Measurements from ENCODE around the gene RCCD1.
A peak's percentile ranks its signal among the peaks of the same experiment; 100 is the strongest.

Gene RCCD1

GRCh38 chr15:90930861-90931574, 23.7 kb upstream of the RCCD1 start:
- H3K27me3 Mint-ChIP-seq = no peaks in the 10 kb centered on the region
- ATAC-seq (replicated peaks) (no peak), DNase-seq (no peak)
- H3K4me1 Mint-ChIP-seq = peaks cover 29 to 54% of the 10 kb centered on the region in 2 donors
- H3K36me3 Mint-ChIP-seq = peaks cover under 1 to 2% of the 10 kb centered on the region in 2 donors
- H3K4me3 Mint-ChIP-seq = peak overlapping the region; percentile 96 to 98
- H3K9me3 Mint-ChIP-seq = no peaks in the 10 kb centered on the region
- peak overlapping the region; percentile 98 for H3K27ac Mint-ChIP-seq

DNA sequence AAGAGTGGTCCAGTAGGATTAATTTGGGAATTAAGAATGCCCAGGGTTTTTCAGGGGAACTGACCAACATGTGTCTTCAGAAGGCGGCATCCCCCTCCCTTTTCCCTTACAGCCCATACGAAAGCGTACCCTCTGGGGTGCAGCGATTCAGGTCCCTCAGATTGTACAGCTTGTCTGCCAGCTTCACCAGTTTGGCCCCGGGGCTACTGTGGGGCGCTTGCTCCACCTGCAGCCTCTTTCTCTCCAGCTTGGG, 23.2 kb upstream of the RCCD1 start:
- no peak for ATAC-seq (replicated peaks)

GRCh38 chr15:90931828-90932659, 22.6 kb upstream of the RCCD1 start, which contains the start of gene HDDC3:
TSS of gene HDDC3 (minus strand) at chr15:90932549. CDS start at chr15:90932540, 9 bp downstream.
- Mint-ChIP-seq H3K27me3 (no peaks in the 10 kb centered on the region), H3K27ac (peak within 1 kb of the TSS; percentile 98), H3K4me1 (peaks cover 35 to 65% of the 10 kb centered on the region in 2 donors), H3K4me3 (peak within 1 kb of the TSS; percentile 96 to 98), H3K36me3 (peaks cover 6 to 7% of the 10 kb centered on the region in 2 donors), H3K9me3 (no peaks in the 10 kb centered on the region)
- ATAC-seq (replicated peaks) (peak; percentile 65), DNase-seq (peak; percentile 85)

More for the DNA sequence above, 23.2 kb upstream of the RCCD1 start:
- Mint-ChIP-seq H3K9me3 (no peaks in the 10 kb centered on the region), H3K27ac (peak overlapping the region; percentile 98), H3K27me3 (no peaks in the 10 kb centered on the region), H3K4me3 (peak overlapping the region; percentile 96 to 98), H3K36me3 (peaks cover 6% of the 10 kb centered on the region in 2 donors), H3K4me1 (peaks cover 33 to 59% of the 10 kb centered on the region in 2 donors)
- DNase-seq = no peak

GRCh38 chr15:90932660-90932991, 22.1 kb upstream of the RCCD1 start:
- no peaks in the 10 kb centered on the region for H3K9me3 Mint-ChIP-seq
- peaks cover 6 to 7% of the 10 kb centered on the region in 2 donors for H3K36me3 Mint-ChIP-seq
- H3K27ac Mint-ChIP-seq = peak overlapping the region; percentile 98

DNA sequence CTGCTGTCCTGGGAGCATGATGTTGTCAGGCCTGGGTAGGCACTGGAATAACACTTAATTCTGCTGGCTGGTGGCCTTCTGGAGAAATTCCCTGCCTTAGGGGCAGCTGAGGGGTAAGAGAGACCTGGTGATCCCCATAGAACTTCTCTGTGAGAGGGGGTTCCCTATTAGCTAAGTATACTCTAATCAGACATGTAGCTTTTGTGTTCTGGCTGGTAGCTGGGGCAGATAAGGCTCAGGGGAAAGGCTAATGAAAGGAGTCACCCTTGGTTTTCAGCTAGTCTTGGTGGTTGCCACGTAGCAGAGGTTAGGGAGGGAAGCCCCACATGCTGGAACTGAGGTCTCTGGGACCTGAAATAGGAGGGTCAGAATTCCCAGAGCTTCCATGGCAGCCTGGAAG, 21.4 kb upstream of the RCCD1 start:
- H3K27me3 Mint-ChIP-seq = no peaks in the 10 kb centered on the region
- no peak overlapping the region for H3K4me3 Mint-ChIP-seq
- DNase-seq (no peak), ATAC-seq (replicated peaks) (no peak)
- H3K4me1 Mint-ChIP-seq = peaks cover 35 to 63% of the 10 kb centered on the region in 2 donors
- peaks cover 6 to 9% of the 10 kb centered on the region in 2 donors for H3K36me3 Mint-ChIP-seq
- H3K9me3 Mint-ChIP-seq = no peaks in the 10 kb centered on the region
- H3K27ac Mint-ChIP-seq = no peak overlapping the region

More at GRCh38 chr15:90932660-90932991, 22.1 kb upstream of the RCCD1 start:
- Mint-ChIP-seq H3K4me1 (peaks cover 35 to 66% of the 10 kb centered on the region in 2 donors), H3K4me3 (peak overlapping the region; percentile 96 to 98), H3K27me3 (no peaks in the 10 kb centered on the region)
- ATAC-seq (replicated peaks) = no peak
- DNase-seq = no peak

GRCh38 chr15:90934256-90934948, 20.3 kb upstream of the RCCD1 start:
- peak overlapping the region; percentile 97 to 98 for H3K4me3 Mint-ChIP-seq
- H3K36me3 Mint-ChIP-seq = peaks cover 9 to 11% of the 10 kb centered on the region in 2 donors
- H3K27me3 Mint-ChIP-seq = no peaks in the 10 kb centered on the region
- H3K4me1 Mint-ChIP-seq = peaks cover 35 to 59% of the 10 kb centered on the region in 2 donors
- peak; percentile 46 to 48 for ATAC-seq (replicated peaks)
- no peaks in the 10 kb centered on the region for H3K9me3 Mint-ChIP-seq
- peak; percentile 83 for DNase-seq
- peak overlapping the region; percentile 84 for H3K27ac Mint-ChIP-seq

- H3K4me1 Mint-ChIP-seq = peaks cover 35 to 59% of the 10 kb centered on the region in 2 donors
- ATAC-seq (replicated peaks) = peak; percentile 74 to 79
Observed at GRCh38 chr15:90934949-90935751, 19.5 kb upstream of the RCCD1 start, which contains the start of gene UNC45A. TSS of gene UNC45A (plus strand) at chr15:90935285. CDS start at chr15:90935325, 40 bp downstream.

DNA sequence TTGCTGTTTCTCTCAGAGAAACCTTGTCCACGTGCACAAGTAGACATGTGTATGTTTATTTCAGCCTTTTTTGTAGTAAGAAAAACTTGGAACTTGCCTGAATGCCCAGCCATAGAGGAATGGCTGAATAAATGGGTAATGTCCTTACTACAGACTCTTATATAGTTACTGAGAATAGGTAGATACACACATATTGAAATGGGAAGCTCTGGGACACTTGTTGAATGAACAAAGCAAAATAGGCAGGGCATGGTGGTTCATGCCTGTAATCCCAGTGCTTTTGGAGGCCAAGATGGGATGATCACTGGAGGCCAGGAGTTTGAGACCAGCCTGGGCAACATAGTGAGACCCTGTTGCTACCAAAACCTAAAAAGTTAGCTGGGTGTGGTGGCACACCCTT, 17.9 kb upstream of the RCCD1 start:
- no peak overlapping the region for H3K27ac Mint-ChIP-seq
- H3K9me3 Mint-ChIP-seq = no peaks in the 10 kb centered on the region
- H3K27me3 Mint-ChIP-seq = no peaks in the 10 kb centered on the region
- H3K4me3 Mint-ChIP-seq = peak overlapping the region in 1 of 2 donors; percentile 97
- ATAC-seq (replicated peaks) (no peak), DNase-seq (no peak)
- H3K36me3 Mint-ChIP-seq = peaks cover 26 to 29% of the 10 kb centered on the region in 2 donors
- H3K4me1 Mint-ChIP-seq = peaks cover 22 to 46% of the 10 kb centered on the region in 2 donors

More at GRCh38 chr15:90934949-90935751, 19.5 kb upstream of the RCCD1 start, which contains the start of gene UNC45A:
- Mint-ChIP-seq H3K27me3 (no peaks in the 10 kb centered on the region), H3K36me3 (peaks cover 17 to 18% of the 10 kb centered on the region in 2 donors), H3K27ac (peak within 1 kb of the TSS; percentile 95), H3K9me3 (no peaks in the 10 kb centered on the region), H3K4me3 (peak within 1 kb of the TSS; percentile 97 to 98)
- peak; percentile 88 for DNase-seq

DNA sequence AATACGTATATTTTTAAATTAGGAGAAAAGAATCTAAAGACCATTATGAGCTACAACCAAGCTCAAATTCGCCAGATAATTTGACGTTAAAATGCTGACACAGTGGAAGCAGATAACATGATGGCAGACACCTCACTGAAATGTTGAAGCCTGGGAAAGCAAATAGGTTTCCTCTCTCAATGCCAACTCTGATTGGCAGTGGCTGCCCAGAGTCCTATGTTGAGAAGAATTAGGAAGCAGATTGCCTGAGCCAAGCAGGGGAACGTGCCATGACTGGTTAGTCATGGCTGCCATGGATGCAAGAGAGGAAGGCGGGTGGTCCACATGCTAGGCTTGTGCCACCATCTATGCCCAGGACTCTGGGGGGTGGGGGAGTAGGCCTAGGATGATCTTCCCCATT, 16.4 kb upstream of the RCCD1 start:
- Mint-ChIP-seq H3K27me3 (no peaks in the 10 kb centered on the region), H3K27ac (no peak overlapping the region), H3K9me3 (no peaks in the 10 kb centered on the region), H3K36me3 (peaks cover 33 to 38% of the 10 kb centered on the region in 2 donors), H3K4me3 (no peak overlapping the region), H3K4me1 (peaks cover 19 to 35% of the 10 kb centered on the region in 2 donors)
- DNase-seq = no peak
- no peak for ATAC-seq (replicated peaks)

DNA sequence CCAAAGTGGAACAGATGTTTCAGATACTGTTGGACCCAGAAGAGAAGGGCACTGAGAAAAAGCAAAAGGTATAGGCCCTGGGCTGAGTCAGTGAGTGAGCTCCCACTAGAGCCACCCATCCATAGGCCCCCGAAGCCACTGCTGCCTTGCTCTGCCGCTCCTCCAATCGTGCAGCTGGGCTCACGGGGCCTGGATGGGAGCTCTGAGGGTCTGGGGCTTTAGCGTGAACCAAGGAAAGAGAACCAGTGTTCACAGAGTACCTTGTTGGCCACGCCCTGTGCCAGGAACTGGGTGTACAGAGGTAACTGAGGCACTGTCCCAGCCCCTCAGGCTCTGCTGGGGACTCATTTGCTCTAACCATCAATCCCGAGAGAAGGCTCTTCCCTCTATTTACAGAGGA, 14.9 kb upstream of the RCCD1 start:
- Mint-ChIP-seq H3K27me3 (no peaks in the 10 kb centered on the region), H3K4me1 (peaks cover 11 to 24% of the 10 kb centered on the region in 2 donors), H3K4me3 (no peak overlapping the region), H3K27ac (peak overlapping the region; percentile 47), H3K36me3 (peaks cover 37 to 43% of the 10 kb centered on the region in 2 donors), H3K9me3 (no peaks in the 10 kb centered on the region)
- ATAC-seq (replicated peaks) = no peak
- DNase-seq = no peak

- Mint-ChIP-seq H3K4me3 (no peak overlapping the region), H3K9me3 (no peaks in the 10 kb centered on the region), H3K4me1 (peaks cover 6 to 11% of the 10 kb centered on the region in 2 donors), H3K36me3 (peaks cover 40 to 43% of the 10 kb centered on the region in 2 donors), H3K27me3 (no peaks in the 10 kb centered on the region), H3K27ac (no peak overlapping the region)
- ATAC-seq (replicated peaks) (no peak), DNase-seq (no peak)
Observed at GRCh38 chr15:90941038-90941437, 13.6 kb upstream of the RCCD1 start.

DNA sequence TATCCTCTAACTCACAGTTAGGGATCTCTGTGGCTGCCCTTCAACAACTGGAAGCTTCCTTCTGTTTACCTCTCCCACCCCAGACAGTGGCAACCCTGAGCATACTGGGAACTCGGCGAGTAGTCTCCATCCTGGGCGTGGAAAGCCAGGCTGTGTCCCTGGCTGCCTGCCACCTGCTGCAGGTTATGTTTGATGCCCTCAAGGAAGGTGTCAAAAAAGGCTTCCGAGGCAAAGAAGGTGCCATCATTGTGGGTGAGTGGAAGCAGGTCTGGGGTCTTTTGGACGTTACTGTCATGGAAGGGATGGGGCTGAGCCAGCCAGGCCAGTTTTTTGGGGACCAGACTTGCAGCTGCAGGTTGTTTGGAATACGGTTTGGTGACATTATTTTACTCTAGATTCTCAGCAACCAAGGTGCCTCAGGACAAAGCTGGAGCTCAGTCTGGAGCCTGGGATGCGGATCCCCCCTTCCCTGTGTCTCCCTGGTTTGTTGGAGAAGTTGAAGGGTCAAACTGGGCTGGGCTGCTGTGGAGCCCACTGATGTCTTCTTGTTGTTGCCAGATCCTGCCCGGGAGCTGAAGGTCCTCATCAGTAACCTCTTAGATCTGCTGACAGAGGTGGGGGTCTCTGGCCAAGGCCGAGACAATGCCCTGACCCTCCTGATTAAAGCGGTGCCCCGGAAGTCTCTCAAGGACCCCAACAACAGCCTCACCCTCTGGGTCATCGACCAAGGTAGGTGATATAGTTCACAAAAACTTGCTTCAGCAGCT, 12.1 kb upstream of the RCCD1 start:
- no peak for ATAC-seq (replicated peaks)
- Mint-ChIP-seq H3K36me3 (peaks cover 39 to 48% of the 10 kb centered on the region in 2 donors), H3K4me3 (no peak overlapping the region)

DNA sequence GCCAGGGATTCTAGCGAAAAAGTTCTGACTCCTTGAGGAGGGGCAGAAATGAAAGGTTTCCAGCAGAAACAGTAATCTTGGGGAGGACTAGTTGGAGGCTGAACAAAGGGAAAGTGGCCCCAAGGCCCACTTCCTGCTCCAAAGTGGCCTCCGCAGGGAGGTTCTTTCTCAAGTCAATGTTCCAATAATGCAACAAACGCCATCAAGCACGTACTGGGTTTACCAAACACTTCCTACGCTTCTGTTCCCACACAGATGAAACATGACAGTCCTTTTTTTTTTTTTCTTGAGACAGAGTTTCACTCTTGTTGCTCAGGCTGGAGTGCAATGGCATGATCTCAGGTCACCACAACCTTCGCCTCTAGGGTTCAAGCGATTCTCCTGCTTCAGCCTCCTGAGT, 9.6 kb upstream of the RCCD1 start:
- no peaks in the 10 kb centered on the region for H3K9me3 Mint-ChIP-seq
- H3K36me3 Mint-ChIP-seq = peaks cover 47 to 57% of the 10 kb centered on the region in 2 donors
- no peak overlapping the region for H3K4me3 Mint-ChIP-seq
- DNase-seq (no peak), ATAC-seq (replicated peaks) (no peak)
- H3K27me3 Mint-ChIP-seq = no peaks in the 10 kb centered on the region
- H3K4me1 Mint-ChIP-seq = peaks cover 0 to 6% of the 10 kb centered on the region in 2 donors
- H3K27ac Mint-ChIP-seq = no peak overlapping the region

More for the DNA sequence above, 12.1 kb upstream of the RCCD1 start:
- H3K27ac Mint-ChIP-seq = no peak overlapping the region
- H3K4me1 Mint-ChIP-seq = no peaks in the 10 kb centered on the region
- no peaks in the 10 kb centered on the region for H3K27me3 Mint-ChIP-seq
- no peaks in the 10 kb centered on the region for H3K9me3 Mint-ChIP-seq
- no peak for DNase-seq

Measured in stimulated activated naive B cell treated with anti-CD40 and anti-IgM and Interleukin-4, amounts not matched to agents 10 μg/mL and 1 μg/mL and 100 μg/mL, for 72 hours (primary cell).